ENCODE results near the gene TPCN1.
"Not testable (repeated sequence)": the region's sequence is repeated elsewhere in the genome, so short reads cannot be mapped to it uniquely, and the experiment has no call there.

The TPCN1 gene

DNA sequence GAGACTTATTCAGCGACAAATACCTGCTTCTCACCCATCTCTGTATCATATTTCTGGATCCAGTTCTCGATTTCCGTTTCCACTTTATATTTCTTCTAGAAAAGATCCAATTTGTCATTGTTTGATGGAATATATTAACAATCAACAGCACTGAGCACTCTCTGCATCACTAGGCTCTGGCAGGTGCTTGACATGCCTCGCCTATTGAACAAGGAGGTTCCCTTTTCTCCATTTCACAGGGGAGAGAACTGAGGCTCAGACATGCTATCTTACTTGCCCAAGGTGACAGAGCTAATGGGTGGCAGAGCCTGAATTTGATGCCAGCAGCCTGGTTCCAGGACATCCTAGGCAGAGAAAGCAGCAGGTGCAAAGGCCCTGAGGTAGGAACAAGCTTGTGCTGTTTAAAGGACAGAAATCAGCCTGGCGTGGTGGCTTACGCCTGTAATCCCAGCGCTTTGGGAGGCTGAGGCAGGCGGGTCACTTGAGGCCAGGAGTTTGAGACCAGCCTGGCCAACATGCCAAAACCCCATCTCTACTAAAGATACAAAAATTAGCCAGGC, 23.7 kb upstream of the TPCN1 start:
- no peak for DNase-seq

DNA sequence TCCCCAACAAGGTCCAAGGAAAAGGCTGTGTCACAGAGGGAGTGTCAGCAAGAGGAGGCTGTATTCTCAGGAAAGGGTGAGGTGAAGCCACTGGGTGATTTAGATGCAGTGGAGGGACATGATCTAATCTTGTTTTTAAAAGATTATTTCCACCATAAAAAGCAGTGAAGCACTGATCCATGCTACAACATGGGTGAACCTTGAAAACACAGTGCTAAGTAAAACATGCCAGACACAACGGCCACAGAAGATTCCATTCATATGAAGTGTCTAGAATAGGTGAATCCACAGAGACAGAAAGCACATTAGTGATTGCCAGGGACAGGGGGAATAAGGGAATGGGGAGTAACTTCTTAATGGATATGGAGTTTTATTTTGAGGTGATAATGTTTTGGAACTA, 23.0 kb upstream of the TPCN1 start:
- DNase-seq: no peak

DNA sequence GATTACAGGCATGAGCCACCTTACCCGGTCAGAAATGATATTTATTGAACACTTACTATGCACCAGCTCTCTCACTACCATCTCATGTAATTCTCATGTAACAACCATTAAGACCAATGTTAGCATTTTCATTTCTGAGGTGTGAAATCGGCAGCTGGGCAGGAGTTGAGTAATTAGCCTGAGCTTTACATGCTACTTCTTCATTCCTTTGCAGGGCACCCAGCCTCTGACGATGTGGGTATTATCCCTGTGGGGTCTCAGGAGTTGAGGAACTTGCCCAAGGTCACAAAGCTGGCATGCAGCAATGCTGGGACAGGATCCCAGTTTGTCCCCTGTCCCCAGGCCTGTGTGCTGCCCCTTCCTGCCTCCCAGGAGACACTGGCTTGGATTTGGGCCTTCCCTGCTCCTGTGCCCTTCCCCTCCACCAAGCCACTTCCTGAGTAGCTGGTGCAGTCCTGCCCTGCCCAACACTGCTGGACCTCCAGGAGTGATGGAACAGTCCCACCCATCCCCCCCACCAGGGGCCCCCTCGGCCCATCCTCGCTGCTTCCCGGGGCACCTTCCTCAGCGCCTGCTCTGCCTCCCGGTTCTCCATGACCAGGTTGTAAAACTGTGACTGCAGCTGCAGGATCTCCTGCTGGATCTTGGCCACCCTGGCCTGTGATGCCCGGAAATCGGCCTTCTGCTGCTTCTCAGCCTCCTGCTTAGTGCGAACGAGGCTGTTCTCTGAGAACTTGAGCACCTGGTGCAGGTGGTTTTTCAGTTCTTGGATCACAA, 21.1 kb upstream of the TPCN1 start:
- no peak for DNase-seq

DNA sequence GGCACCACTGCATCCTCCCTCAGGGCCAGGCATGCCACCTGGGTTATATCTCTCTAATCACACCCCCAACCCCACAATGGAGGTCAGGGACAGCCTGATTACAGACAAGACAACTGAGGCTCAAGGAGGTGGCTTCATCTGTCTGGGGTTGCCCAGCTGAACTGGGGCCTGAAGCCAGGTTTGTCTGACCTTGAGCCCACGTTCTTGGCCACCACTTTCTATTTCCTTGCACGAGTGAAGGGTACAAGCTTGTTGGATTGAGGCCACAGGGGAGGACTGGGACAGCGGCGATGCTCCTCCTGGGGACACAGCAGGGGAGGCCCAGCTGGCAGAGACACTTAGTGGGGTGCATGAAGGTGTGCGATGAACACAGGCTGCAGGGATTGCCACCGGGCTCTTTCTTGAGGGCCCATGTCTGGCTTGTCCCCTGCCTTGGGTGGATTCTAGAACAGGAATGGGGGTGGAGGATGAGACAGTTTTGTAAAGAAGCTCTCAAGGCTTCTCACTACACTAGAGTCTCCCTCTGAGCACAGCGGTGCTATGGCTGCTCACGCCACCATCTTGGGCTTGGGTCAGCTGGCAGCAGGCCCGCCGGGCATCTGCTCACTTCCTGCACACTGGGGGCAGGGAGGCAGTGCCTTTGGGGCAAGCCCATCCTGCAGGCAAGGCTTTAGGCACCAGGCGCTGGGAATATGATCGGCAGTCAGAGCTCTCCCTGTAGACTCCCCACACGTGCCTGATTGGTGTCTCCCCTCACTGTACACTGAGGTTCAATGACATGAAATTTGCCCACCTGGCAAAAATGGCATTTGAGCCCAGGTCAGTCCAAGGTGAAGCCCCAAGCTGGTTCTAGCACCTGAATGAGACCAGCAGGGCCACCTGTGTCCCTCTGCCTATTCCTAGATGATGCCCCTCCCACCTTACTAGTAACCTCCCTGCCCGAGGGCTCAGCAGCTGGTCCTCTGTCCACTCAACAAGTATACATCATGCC, 19.8 kb upstream of the TPCN1 start:
- DNase-seq: no peak

DNA sequence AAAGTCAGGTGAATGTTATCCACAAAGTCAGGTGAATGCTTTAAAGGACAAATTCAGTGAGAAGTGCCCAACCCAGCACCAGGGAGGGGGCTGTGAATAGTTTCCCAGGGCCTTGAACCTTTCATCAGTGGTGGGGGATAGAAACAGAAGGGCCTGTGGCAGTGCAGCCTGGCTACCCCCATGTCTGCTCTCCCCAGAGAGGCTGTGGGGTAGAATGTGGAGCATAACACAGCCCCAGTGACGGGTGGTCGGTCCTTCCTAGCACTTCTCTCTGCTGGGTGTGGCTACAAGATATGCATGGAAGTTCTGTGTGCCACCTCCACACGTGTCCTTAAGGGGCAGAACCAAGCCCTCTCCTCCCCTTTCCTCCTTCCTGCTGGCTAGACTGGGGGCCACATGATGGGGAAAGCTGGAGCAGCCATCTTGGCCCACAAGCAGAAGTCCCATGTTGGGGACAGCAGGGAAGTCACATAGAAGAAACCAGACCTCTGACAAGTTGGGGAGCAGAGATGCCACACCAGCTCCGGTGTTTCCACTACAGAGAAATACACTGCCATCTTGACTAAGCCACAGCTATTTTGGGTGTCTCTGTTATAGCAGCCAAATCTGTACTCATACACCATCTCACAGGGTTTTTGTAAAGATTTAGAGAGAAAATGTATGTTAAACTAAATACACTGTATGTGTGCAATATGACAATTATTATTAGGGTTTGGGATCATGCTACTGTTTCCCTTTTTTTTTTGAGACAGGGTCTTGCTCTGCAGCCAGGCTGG, 18.8 kb upstream of the TPCN1 start:
- no peak for DNase-seq

DNA sequence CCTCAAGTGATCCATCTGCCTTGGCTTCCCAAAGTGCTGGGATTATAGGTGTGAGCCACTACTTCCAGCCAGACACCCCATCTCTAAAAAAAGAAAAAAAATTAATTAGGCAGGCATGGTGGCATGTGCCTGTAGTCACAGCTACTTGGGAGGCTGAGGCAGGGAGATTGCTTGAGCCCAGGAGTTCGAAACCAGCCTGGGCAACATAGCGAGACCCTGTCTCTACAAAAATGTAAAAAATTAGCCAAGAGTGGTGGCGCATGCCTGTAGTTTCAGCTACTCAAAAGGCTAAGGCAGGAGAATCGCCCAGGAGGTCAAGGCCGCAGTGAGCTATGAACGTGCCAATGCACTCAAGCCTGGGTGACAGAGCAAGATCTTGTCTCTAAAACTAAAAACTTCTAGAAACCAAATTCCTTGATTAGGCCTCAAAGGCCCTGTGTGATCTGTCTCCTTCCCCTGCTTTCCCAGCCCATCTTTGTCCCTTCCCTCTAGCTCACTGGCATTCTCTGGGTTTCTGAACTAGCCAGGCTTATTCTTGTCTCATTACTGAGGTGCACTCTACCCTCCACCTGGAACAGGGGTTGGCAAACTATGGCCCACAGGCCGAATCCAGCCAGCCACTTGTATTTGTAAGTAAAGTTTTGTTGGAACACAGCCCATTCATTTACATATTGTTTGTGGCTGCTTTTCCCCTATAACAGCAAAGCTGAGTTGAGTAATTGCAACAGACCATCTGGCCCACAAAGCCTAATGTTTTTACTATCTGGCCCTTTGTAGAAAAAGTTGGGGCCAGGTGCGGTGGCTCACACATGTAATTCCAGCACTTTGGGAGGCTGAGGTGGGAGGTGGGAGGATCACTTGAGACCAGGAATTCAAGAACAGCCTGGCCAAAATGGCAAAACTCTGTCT, 17.2 kb upstream of the TPCN1 start:
- no peak for DNase-seq

DNA sequence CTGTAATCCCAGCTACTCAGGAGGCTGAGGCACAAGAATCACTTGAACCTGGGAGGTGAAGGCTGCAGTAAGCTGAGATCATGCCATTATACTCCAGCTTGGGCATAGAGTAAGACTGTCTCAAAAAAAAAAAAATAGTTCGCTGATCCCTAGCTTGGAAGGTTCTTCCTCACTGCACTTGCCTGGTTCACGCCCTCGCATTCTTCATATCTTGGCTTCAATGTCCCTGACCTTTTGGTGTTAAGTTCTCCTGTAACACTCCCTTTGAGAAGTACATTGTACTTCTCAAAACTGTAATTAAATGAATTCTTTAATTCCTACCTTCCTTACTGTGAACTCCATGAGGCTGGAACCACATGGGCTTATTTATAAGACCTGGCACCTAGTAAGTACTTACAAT, 16.5 kb upstream of the TPCN1 start:
- DNase-seq: no peak

DNA sequence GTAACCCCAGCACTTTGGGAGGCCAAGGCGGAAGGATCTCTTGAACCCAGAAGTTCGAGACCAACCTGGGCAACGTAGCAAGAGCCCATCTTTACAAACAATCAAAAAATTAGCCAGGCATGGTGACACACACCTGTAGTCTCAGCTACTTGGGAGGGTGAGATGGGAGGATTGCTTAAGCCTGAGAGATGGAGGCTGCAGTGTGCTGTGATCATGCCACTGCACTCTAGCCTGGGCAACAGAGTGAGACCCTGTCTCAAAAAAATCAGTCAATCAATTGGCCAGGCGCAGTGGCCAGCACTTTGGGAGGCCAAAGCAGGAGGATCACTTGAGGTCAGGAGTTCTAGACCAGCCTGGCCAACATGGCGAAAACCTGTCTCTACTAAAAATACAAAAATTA, 14.5 kb upstream of the TPCN1 start:
- not testable (repeated sequence) for DNase-seq

DNA sequence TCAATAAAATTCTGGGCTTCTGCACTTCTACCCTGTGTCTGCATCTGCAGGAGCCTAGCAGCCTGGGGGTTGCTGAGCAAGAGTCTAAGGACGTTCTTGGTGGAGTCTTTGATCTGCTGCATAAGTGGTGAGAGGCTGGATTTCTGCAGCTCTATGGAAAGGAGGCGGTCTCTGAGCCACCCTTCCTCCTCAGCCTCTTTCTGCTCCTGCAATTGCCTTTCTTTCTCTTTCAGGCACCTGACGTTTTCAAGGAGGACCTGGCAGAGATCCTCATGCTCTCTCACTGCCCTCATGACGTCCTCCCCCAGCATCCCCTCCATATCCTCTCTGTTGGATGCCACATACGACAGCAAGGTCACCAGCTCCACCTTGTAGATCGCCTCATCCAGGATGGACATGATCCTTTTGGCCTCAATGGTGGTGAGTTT, 13.6 kb upstream of the TPCN1 start:
- no peak for DNase-seq

DNA sequence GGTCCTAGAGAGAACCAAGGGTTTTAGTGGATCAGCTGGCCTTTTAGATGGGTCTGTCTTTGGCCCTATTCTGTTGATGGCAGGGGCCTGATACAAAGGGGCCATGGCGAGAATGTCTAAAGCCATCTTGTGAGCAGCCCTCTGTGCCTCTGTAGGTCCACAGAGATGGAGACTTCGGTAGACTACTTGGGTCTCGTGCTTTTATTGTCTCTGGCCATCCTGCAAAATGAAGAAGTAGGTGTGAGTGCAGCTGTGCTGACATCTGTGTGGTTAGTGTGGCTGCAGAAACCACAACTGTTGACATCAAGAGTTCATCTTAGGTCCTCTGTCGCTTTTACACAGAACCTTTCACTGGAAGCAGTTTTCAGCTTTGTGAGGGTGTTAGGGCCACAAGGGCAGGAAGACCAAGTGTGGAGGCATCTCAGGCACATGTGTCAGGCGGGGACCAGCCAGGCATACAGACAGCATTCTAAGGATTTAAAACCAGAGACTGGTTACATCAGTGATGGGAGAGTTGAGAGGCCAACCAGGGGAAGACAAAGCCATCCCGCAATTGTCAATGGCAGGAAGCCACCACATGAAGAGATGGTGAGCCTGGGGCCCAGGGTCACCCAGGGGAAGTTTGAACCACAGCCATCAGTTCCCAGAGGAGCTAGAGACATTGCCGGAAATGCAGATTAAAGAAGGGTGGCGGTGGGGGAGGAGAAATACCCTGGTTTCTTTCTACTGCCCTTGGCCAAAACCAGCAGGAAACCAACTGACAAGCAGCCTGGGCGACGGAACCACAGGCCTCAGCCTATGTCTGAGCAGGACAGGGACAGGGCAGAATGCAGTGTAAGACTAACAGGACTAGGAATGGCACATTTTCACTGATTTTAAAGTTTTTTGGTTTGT, 13.0 kb upstream of the TPCN1 start:
- DNase-seq: no peak

DNA sequence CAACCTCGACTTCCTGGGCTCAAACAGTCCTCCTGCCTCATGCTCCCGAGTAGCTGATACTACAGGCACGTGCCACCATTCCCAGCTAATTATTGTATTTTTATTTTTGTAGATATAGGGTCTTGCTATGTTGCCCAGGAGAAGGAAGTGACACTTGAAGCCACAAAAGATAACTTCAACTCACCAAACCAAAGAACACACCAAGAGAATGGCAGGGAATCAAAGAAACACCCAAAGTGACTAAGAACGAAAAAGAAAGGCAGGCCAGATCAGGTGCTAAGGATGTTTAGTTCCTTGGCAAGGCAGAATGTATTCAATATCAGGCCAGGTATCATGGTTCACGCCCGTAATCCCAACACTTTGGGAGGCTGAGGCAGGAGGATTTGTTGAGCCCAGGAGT, 10.1 kb upstream of the TPCN1 start:
- DNase-seq: no peak

DNA sequence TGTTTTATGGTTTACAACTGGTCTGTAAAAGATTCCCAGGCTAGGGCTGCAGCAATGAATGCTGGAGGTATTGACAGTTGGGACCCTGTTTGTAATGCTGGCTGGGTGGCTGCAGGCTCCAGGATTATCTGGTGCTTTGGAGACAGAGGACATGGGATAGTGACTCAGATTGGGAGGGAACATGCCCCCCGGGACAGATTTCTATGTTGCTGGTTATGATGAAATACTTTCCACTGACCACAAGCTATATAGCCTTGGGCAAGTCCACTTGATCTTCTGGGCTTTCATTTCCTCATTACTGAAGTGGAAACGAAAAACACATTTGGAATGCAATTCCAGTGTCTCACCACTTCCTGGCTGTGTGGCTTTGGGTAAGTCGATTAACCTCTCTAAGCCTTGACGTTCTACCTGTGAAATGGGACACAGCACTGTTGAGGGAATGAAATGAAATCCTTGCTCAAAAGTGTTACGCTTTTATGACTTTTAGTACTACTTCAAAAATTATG, 6.3 kb upstream of the TPCN1 start:
- no peak for DNase-seq

DNA sequence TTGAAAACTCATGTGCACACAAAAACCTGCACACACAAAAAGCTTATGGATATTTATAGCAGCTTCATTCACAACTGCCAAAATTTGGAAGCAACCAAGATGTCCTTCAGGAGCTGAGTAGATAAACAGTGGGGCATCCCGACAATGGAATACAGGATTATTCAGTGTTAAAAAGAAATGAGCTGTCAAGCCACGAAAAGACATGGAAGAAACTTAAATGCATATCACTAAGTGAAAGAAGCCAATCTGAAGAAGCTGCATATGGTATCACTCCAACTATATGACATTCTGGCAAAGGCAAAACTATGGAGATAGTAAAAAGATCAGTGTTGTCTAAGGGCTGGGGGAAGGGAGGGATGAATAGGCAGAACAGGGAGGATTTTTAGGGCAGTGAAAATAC, 5.2 kb upstream of the TPCN1 start:
- DNase-seq: no peak

DNA sequence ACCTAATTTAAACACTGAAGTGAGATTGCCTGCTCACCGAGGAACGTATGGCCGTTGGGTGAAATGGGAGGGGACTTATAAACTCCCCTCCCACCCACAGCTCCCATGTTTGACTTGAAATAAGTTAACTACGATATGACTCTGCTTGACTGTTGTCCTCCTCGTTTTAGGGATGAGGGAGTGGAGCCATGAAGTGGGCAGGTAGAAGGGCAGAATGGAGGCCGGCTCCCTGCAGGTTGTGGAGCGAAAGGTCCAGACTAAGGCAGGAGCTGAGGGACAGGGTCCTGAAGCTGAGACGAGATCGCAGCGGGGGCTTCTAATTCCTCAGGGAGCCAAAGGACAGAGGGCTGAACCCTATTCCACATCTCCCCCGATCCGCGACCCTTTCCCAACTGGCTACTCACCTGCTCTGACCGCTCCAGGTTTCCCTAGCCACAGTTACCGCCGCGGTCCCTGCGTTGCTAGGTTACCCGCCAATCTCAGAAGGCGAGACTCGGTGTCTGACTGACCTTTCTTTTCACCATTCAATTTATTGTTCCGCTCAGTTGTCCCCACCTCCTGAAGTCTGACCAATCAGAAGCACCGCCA, 577 bp upstream of the TPCN1 start:
- no peak for DNase-seq

DNA sequence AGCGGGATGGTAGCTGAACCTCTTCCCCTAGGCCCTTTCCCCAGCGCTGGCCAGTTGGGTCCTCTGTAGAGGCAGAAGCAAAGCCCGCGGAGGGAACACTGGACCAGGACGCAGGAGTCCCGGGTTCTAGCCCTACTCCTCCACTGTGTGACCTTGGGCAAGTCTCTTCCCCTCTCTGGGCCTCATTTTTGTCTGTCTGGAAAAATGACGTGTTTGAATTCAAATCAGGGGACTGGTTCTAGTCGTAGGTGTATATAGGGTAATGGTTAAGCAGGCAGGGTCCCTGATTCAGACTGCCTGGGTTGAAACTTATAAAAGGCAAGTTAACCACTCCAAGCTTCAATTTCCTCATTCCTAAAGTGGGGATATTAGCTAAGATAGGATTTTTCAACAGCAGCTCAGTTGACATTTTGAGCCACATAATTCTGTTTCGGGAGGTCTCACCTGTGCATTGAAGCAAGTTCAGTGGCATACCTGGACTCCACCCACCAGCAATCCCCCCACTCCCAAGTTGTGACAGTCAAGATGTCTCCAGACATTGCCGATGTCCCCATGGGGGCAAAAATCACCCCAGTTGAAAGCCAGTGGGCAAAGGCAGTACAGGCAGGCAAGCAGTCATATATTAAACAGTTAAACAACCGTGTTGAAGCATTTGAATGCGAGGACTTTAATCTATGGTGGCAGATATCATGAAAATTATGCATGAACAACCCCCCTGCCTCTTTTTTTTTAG, 899 bp downstream of the TPCN1 start:
- no peak for DNase-seq

DNA sequence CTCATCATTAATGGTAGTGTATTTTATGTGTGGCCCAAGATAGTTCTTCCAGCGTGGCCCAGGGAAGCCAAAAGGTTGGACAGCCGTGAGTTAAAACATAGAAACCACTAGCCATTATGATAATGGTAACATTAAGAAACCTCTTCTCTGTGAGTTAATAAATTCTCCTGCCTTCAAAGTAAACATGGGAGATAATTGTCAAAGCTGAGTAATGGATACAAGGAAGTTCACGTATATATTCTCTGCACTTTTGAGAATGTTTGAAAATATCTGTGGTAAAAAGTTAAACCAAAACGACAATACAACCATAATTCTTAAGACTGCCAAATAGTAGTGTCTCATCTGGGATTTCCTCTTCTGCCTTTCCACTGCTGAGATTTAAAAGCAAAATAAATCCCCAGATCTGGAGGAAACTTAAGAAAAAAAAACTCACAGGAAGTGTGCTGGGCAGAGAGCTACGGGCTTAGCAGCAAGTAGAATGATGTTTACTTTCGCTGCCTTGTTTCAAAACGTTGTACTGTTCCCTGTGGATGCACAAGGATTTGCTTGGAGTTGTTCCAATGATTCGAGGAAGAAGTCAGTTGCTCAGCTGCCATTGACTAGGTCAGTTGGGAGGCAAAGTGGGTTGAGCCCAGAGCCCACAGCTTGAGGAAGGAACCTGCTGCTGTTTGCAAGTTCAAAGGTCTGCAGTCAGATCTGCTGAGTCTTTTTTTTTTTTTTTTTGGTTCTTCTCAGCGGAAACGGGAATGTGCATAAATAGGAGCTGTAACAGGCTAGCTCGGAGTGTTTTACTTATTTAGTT, 1.7 kb downstream of the TPCN1 start:
- DNase-seq: peak; percentile 72

DNA sequence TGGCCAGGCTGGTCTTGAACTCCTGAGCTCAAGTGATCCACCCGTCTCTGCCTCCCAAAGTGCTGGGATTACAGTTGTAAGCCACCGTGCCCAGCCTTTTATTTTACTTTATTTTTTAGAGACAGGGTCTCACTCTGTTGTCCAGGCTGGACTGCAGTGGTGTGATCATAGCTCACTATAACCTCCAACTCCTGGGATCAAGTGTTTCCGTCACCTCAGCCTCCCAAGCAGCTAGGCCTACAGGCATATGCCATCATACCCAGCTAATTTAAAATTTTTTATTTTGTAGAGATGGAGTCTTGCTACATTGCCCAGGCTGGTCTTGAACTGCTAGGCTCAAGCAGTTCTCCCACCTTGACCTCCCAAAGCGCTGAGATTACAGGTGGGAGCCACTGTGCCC, 3.7 kb downstream of the TPCN1 start:
- DNase-seq: no peak

Data from NCI-H446 treated with DMSO at 0.1 percent for 48 hours (cell line).